K562 (cell line): ENCODE results near the gene LRP2BP. TPM values are rescaled to one million over a fixed set of nuclear protein-coding genes. Genes with fewer than 3 reads are reported as not detected.

Source experiments
- ATAC-seq: fragments of 200-7000 bp; cut with Tn5 transposase; 3 replicates; pipeline ENCODE4 v1.9.1; 2020; ENCODE audit warnings: moderate library complexity
- BruUV-seq: library from RNA; stranded (reverse); fragments of 400-500 nt; replicated peaks from 2 replicates; lab custom pipeline; 2021; lab: Mats Ljungman, UMichigan
- CTCF ChIA-PET: fragments of 300-600 bp; formaldehyde crosslinking; extraction: SDS; loops from one replicate; lab custom pipeline; 2021; ENCODE audit warnings: low intra/inter-chr PET ratio; lab: Yijun Ruan, JAX
- POLR2A ChIA-PET: fragments of 300-600, 350-650 bp; sonication (Branson Sonifier 250); formaldehyde crosslinking; extraction: SDS; loops from one replicate; lab custom pipeline; 2021; ENCODE audit warnings: antibody characterized with exemption, inconsistent platforms; lab: Yijun Ruan, JAX
- DNase-seq, 4 experiments: peaks; one replicate each; pipeline versions ENCODE4 v3.0.0 to v3.0.0-alpha.2; 2011 to 2018; ENCODE audit warnings: low spot score in 3 of 4, mixed read lengths in 3 of 4; ENCODE audit errors: extremely low read depth in 1 of 4
- FAIRE-seq: peaks from 2 replicates; lab custom pipeline; 2011; peaks lifted over from hg19 to GRCh38; lab: Jason Lieb, UNC
- H2AFZ ChIP-seq: 2 replicates; pipeline ENCODE4 v1.6.0; 2011; ENCODE audit warnings: low read depth, low read length, control low read depth, inconsistent platforms
- H3K27ac ChIP-seq: fragments of 200-600 bp; 3 replicates; pipeline ENCODE4 v1.8.0; 2011; ENCODE audit warnings: low read depth, mild to moderate bottlenecking, control low read depth, inconsistent platforms, low read length, moderate library complexity, mixed read lengths; ENCODE audit errors: extremely low read depth
- H3K27me3 ChIP-seq, 2 experiments: fragments of 300-600 bp in 1 of 2; 2 replicates in 1 of 2; 3 replicates in 1 of 2; pipeline versions ENCODE4 v1.6.0 to v1.8.0; 2011; ENCODE audit warnings: inconsistent platforms in 2 of 2, low read length in 2 of 2, mild to moderate bottlenecking in 1 of 2, mixed read lengths in 1 of 2, moderate library complexity in 1 of 2; ENCODE audit not compliant: control insufficient read depth in 2 of 2, insufficient read depth in 2 of 2
- H3K36me3 ChIP-seq: fragments of 300-600 bp; 3 replicates; pipeline ENCODE4 v1.8.0; 2011; ENCODE audit warnings: mild to moderate bottlenecking, low read length, inconsistent platforms; ENCODE audit not compliant: control insufficient read depth, insufficient read depth
- H3K4me1 ChIP-seq, 2 experiments: fragments of 200-600 bp in 1 of 2; replicated peaks in 1 of 2; 2 replicates in 1 of 2; 3 replicates in 1 of 2; pipeline versions ENCODE4 v1.5.1 to v1.8.0; 2011; ENCODE audit warnings: inconsistent platforms in 2 of 2, low read length in 2 of 2, mild to moderate bottlenecking in 1 of 2, mixed read lengths in 1 of 2, moderate library complexity in 1 of 2; ENCODE audit not compliant: control insufficient read depth in 2 of 2, insufficient read depth in 2 of 2
- H3K4me2 ChIP-seq: 2 replicates; pipeline ENCODE4 v1.6.1; 2011; ENCODE audit warnings: low read length, control low read depth, inconsistent platforms, mixed read lengths; ENCODE audit not compliant: insufficient read depth
- H3K4me3 ChIP-seq: fragments of 200-600 bp; sonication (generic), shearing (Covaris generic); 2 replicates; pipeline ENCODE4 v1.5.1; 2016; ENCODE audit warnings: control low read depth, inconsistent platforms
- H3K79me2 ChIP-seq: fragments of 200-600 bp; 3 replicates; pipeline ENCODE4 v1.8.0; 2011; ENCODE audit warnings: low read length, inconsistent platforms; ENCODE audit not compliant: control insufficient read depth, insufficient read depth
- H3K9ac ChIP-seq, 2 experiments: 2 replicates each; pipeline versions ENCODE4 v1.6.0 to v1.6.1; 2011; ENCODE audit warnings: low read depth in 2 of 2, low read length in 2 of 2, control low read depth in 1 of 2, inconsistent platforms in 1 of 2, mild to moderate bottlenecking in 1 of 2, mixed read lengths in 1 of 2; ENCODE audit not compliant: insufficient read depth in 1 of 2
- H3K9me1 ChIP-seq: one replicate; pipeline ENCODE4 v1.6.0; 2011; ENCODE audit warnings: inconsistent platforms, mild to moderate bottlenecking, low read length, moderate library complexity; ENCODE audit not compliant: control insufficient read depth, insufficient read depth
- H3K9me3 ChIP-seq: replicated peaks from 2 replicates; pipeline ENCODE4 v1.5.1; 2011; ENCODE audit warnings: low read depth, low read length, inconsistent platforms; ENCODE audit not compliant: control insufficient read depth, insufficient read depth
- H4K20me1 ChIP-seq: replicated peaks from 2 replicates; pipeline ENCODE4 v1.6.1; 2011; ENCODE audit warnings: low read length, inconsistent platforms, mixed read lengths; ENCODE audit not compliant: control insufficient read depth, insufficient read depth
- KDM2B ChIP-seq: fragments of 250-450 bp; sonication (Bioruptor Pico); IDR thresholded peaks from 2 replicates; pipeline ENCODE4 v1.8.0; 2021; ENCODE audit warnings: mild to moderate bottlenecking, moderate library complexity
- MTF1 ChIP-seq: fragments of 250-450 bp; sonication (Bioruptor Pico); IDR thresholded peaks from 2 replicates; pipeline ENCODE4 v1.9.0; 2021; ENCODE audit warnings: moderate library complexity, mild to moderate bottlenecking, inconsistent platforms, borderline replicate concordance
- NFRKB ChIP-seq: fragments of 450-650 bp; IDR thresholded peaks from 2 replicates; pipeline ENCODE4 v1.6.1; 2016; ENCODE audit warnings: low read depth
- WGBS: fragments of 100-300 bp; shearing (Covaris generic); methylation state at CpG from one replicate; pipeline ENCODE4 v1.1.6; 2016; ENCODE audit warnings: low coverage, mixed read lengths; ENCODE audit not compliant: insufficient coverage; ENCODE audit errors: missing lambda C conversion rate; 5-methylcytosine and 5-hydroxymethylcytosine counted together
- in situ Hi-C: fragments of 300-500 bp; cut with MboI; formaldehyde crosslinking; loops from 4 replicates; pipeline ENCODE4 v1.15.0; 2018; ENCODE audit warnings: inconsistent platforms, mixed read lengths
- intact Hi-C: fragments of 100-400 bp; cut with micrococcal nuclease; formaldehyde crosslinking; loops from 2 replicates; pipeline ENCODE4 v1.14.2; 2022
- polyA plus RNA-seq, 8 experiments: library from polyadenylated mRNA; depleted of rRNA in 4 of 8; stranded (reverse) in 5 of 8; unstranded in 3 of 8; fragments of >200 nt; fragmentation: Nextera tagmentation in 2 of 8; fragmentation: Illumina TruSeq in 1 of 8; extraction: Ambion mirVana in 2 of 8; extraction: Trizol in 1 of 8; gene quantifications; 2 replicates each; pipeline versions ENCODE4 v1.2.1 to v1.2.3, GENCODE V29; 2011 to 2014; ENCODE audit warnings: inconsistent platforms in 1 of 8, missing spikeins in 1 of 8
- total RNA-seq, 7 experiments: library from RNA; depleted of rRNA in 6 of 7; stranded (reverse); fragments of >200 nt in 6 of 7; fragmentation: Illumina TruSeq in 2 of 7; extraction: Trizol in 2 of 7; gene quantifications; 2 replicates each; pipeline versions ENCODE4 v1.2.1 to v1.2.3, GENCODE V29; 2011 to 2021; ENCODE audit warnings: low replicate concordance in 1 of 7
- TF ChIP-seq, protein P1 (sequence below): sonication (generic); formaldehyde crosslinking; IDR thresholded peaks from 2 replicates; pipeline ENCODE4 v1.8.0; 2022; ENCODE audit warnings: mild to moderate bottlenecking, missing genetic modification reagents

LRP2BP gene
- total and polyA plus RNA-seq, 9 of the 15 experiments (the other 6 are each of a cell fraction or from before 2014, with no cell fraction given) = 0.42 to 2.1 (median 0.62) TPM

- in situ Hi-C loops = no loop called here
- WGBS = 85% methylated on average over 2 of the region's 2 CpGs
- POLR2A ChIA-PET = no interaction called here
Observed at GRCh38 chr4:185408432-185408831, 12.7 kb upstream of the LRP2BP start.

More at GRCh38 chr4:185408432-185408831, 12.7 kb upstream of the LRP2BP start:
- no peak for ATAC-seq
- no peak overlapping the region for H3K4me2 ChIP-seq
- TF ChIP-seq MTF1 (no peak), NFRKB (no peak), KDM2B (CRISPR knock-in tag) (no peak)
- TF ChIP-seq, protein P1, sequence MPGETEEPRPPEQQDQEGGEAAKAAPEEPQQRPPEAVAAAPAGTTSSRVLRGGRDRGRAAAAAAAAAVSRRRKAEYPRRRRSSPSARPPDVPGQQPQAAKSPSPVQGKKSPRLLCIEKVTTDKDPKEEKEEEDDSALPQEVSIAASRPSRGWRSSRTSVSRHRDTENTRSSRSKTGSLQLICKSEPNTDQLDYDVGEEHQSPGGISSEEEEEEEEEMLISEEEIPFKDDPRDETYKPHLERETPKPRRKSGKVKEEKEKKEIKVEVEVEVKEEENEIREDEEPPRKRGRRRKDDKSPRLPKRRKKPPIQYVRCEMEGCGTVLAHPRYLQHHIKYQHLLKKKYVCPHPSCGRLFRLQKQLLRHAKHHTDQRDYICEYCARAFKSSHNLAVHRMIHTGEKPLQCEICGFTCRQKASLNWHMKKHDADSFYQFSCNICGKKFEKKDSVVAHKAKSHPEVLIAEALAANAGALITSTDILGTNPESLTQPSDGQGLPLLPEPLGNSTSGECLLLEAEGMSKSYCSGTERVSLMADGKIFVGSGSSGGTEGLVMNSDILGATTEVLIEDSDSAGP (CRISPR knock-in tag) = no peak
- H3K36me3 ChIP-seq = peaks cover 36% of the 10 kb centered on the region; the same call in 2 of the 3 replicates
- intact Hi-C loops = no loop called here
- no peak for FAIRE-seq
- no peak for DNase-seq
- no peaks in the 10 kb centered on the region for H3K4me1 ChIP-seq
- CTCF ChIA-PET = no interaction called here
- no peaks in the 10 kb centered on the region for H3K9me1 ChIP-seq
- BruUV-seq = no TSS peak
- H4K20me1 ChIP-seq = no peaks in the 10 kb centered on the region
- no peaks in the 10 kb centered on the region for H3K9me3 ChIP-seq
- no peak overlapping the region for H3K9ac ChIP-seq
- H3K27ac ChIP-seq = no peak overlapping the region
- H3K79me2 ChIP-seq = no peaks in the 10 kb centered on the region
- no peak overlapping the region for H2AFZ ChIP-seq
- H3K27me3 ChIP-seq = no peaks in the 10 kb centered on the region
- no peak overlapping the region for H3K4me3 ChIP-seq
